ENCODE measurements around the gene UPK3A.

DNA sequence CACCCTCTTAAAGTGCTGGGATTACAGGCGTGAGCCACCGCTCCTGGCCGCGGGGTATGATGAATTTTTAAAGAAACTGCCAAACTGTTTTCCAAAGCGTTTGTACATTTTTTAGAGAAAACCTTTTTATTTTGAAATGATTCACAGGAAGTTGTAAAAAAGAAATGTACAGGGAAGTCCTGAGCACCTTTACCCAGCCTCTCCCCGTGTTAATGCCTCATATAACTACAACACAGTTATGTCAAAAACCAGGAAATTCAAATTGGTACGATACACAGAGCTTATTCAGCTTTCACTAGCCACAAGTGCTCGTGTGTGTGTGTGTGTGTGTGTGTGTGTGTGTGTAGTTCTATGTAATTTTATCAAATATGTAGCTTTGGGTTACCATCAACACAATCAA, 18.0 kb downstream of the UPK3A start:
- TF ChIP-seq POLR2A (IDR thresholded peaks at IDR 0.05; ENCODE audit: low read depth, low read length) (no peak), POLR2AphosphoS5 (IDR thresholded peaks at IDR 0.05; ENCODE audit: low read depth, low read length) (no peak), TAF1 (IDR thresholded peaks at IDR 0.05; ENCODE audit: low read depth, low read length) (no peak)
